GM19452 (cell line): ENCODE data around the gene PLB1.
A peak's percentile ranks its signal among the peaks of the same experiment; 100 is the strongest.
"Not testable (repeated sequence)": the region's sequence is repeated elsewhere in the genome, so short reads cannot be mapped to it uniquely, and the experiment has no call there.

Source experiments
- ATAC-seq: cut with Tn5 transposase; IDR thresholded peaks from one replicate; pipeline ENCODE4 v1.9.1; 2021; ENCODE audit not compliant: unreplicated experiment

The PLB1 gene

GRCh38 chr2:28663359-28663758 is 167.5 kb downstream of the PLB1 start:
- ATAC-seq = no peak

GRCh38 chr2:28664120-28664842 is 168.4 kb downstream of the PLB1 start:
- no peak for ATAC-seq

- no peak for ATAC-seq
Observed at GRCh38 chr2:28665041-28665704, 169.3 kb downstream of the PLB1 start.

- not testable (repeated sequence) for ATAC-seq
Observed at GRCh38 chr2:28665811-28666377, 170.0 kb downstream of the PLB1 start.

- no peak for ATAC-seq
Observed at GRCh38 chr2:28666496-28667184, 170.8 kb downstream of the PLB1 start.

- no peak for ATAC-seq
Observed at GRCh38 chr2:28667261-28667660, 171.4 kb downstream of the PLB1 start.

GRCh38 chr2:28668106-28668814 is 172.4 kb downstream of the PLB1 start:
- no peak for ATAC-seq

GRCh38 chr2:28668880-28669279 is 173.0 kb downstream of the PLB1 start:
- ATAC-seq = no peak

- no peak for ATAC-seq
Observed at GRCh38 chr2:28670856-28671255, 175.0 kb downstream of the PLB1 start.

- no peak for ATAC-seq
Observed at GRCh38 chr2:28673338-28673737, 177.5 kb downstream of the PLB1 start.

- ATAC-seq = no peak
Observed at GRCh38 chr2:28674062-28674712, 178.3 kb downstream of the PLB1 start.

GRCh38 chr2:28674713-28675068 is 178.8 kb downstream of the PLB1 start:
- ATAC-seq = no peak

GRCh38 chr2:28676152-28676835 is 180.4 kb downstream of the PLB1 start:
- ATAC-seq = no peak

- ATAC-seq = no peak
Observed at GRCh38 chr2:28678175-28678855, 182.5 kb downstream of the PLB1 start.

GRCh38 chr2:28678944-28679343 is 183.1 kb downstream of the PLB1 start:
- no peak for ATAC-seq

- ATAC-seq = no peak
Observed at GRCh38 chr2:28680657-28681056, 184.8 kb downstream of the PLB1 start.

GRCh38 chr2:28681158-28681571 is 185.3 kb downstream of the PLB1 start:
- ATAC-seq = peak; percentile 92

- peak; percentile 18 for ATAC-seq
Observed at GRCh38 chr2:28681606-28682005, 185.7 kb downstream of the PLB1 start.

- no peak for ATAC-seq
Observed at GRCh38 chr2:28683100-28683706, 187.3 kb downstream of the PLB1 start.
